Measurements from ENCODE around the gene ATP6V1D. TPM values are rescaled to one million over a fixed set of nuclear protein-coding genes. Genes with fewer than 3 reads are reported as not detected.

ATP6V1D gene
- total and polyA plus RNA-seq, 5 donors from 2014 or later: 36.4 to 95.4 (median 60.8) TPM

DNA sequence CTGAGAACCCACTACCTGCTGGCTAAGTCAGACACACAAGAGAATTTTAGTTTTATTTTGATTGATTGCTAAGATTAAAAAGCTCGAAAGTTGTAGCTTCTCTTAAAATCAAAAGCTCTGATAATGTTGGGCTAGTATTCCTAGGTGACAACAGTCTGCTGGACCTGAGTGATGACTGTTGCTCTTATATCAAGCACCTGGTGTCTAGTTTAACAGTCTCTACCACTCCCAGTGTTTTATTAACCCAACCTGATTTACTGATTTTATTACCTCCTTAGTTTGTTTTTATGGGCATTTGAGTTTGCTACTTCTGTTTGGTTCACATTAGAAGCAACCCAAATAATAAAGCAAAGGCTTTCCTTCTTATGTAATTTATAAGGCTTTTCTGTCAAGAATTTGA lies 41.8 kb downstream of the ATP6V1D start:
- no peak overlapping the region for H3K4me3 ChIP-seq (ENCODE audit: low read depth, low read length)
- Mint-ChIP-seq H3K27ac (peak overlapping the region in 1 of 3 donors; percentile 52), H3K4me3 (no peak overlapping the region), H3K27me3 (no peaks in the 10 kb centered on the region), H3K36me3 (peaks cover 4% of the 10 kb centered on the region), H3K9me3 (no peaks in the 10 kb centered on the region), H3K4me1 (peaks cover 0 to 2% (median 0%) of the 10 kb centered on the region in 4 donors)
- peaks cover 25% of the 10 kb centered on the region for H3K36me3 ChIP-seq (ENCODE audit: control insufficient read depth, insufficient read depth, low read length)
- no peak for ATAC-seq (ENCODE audit: low read depth in 2 of 2)
- no peaks in the 10 kb centered on the region for H3K9me3 ChIP-seq (ENCODE audit: control insufficient read depth in 2 of 2, low read length in 2 of 2)
- no peak overlapping the region for H3K27ac ChIP-seq (ENCODE audit: insufficient read depth, low read length, poor library complexity, severe bottlenecking)
- no peak for DNase-seq
- H3K27me3 ChIP-seq (ENCODE audit: control insufficient read depth, insufficient read depth, low read length): no peaks in the 10 kb centered on the region
- H3K4me1 ChIP-seq (ENCODE audit: control insufficient read depth, insufficient read depth, low read length, poor library complexity, severe bottlenecking): no peaks in the 10 kb centered on the region

DNA sequence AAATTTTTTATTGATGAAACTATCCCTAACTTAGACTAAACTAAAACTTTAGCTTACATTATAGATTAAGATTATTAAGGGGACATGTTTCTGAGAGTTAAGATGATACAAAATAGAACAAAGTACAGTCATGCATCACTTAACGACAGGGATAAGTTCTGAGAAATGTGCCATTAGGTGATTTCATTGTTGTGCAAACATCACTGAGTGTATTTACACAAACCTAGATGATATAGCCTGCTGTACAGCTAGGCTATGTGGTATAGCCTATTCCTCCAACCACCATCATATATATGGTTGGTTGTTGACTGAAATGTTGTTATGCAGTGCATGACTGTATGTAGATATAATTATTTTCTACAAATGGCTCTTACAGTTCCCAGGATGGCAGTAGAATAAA lies 46.5 kb downstream of the ATP6V1D start:
- Mint-ChIP-seq H3K4me1 (peaks cover 0 to 2% (median 0%) of the 10 kb centered on the region in 4 donors), H3K9me3 (no peaks in the 10 kb centered on the region), H3K27ac (no peak overlapping the region), H3K36me3 (peaks cover 15% of the 10 kb centered on the region), H3K27me3 (no peaks in the 10 kb centered on the region), H3K4me3 (no peak overlapping the region)
- no peak for DNase-seq
- Histone ChIP-seq H3K9me3 (ENCODE audit: control insufficient read depth in 2 of 2, low read length in 2 of 2) (no peaks in the 10 kb centered on the region), H3K4me3 (ENCODE audit: low read depth, low read length) (no peak overlapping the region), H3K4me1 (ENCODE audit: control insufficient read depth, insufficient read depth, low read length, poor library complexity, severe bottlenecking) (no peaks in the 10 kb centered on the region), H3K36me3 (ENCODE audit: control insufficient read depth, insufficient read depth, low read length) (peaks cover 11% of the 10 kb centered on the region), H3K27me3 (ENCODE audit: control insufficient read depth, insufficient read depth, low read length) (no peaks in the 10 kb centered on the region), H3K27ac (ENCODE audit: insufficient read depth, low read length, poor library complexity, severe bottlenecking) (no peak overlapping the region)
- no peak for ATAC-seq (ENCODE audit: low read depth in 2 of 2)

DNA sequence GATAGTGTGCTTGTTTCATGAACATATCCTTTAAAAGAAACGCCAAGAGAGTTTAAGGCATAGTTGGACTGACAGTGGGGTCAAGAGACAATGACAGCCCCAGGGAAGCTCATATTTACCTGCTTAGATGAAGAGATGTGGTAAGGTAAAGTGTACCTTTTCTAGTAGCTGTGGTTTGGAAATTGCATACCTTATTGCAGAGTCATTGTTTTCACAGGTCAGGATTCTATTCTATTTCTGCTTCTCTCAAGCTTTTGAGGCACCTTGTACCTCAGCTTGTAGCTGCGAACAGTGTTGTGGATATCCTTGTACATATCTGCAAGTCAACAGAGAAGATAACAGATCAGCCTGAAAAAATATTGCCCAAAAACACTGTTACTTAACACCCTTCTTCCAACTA lies 47.7 kb downstream of the ATP6V1D start:
- H3K36me3 Mint-ChIP-seq: peaks cover 22% of the 10 kb centered on the region

More for the DNA sequence above, 47.7 kb downstream of the ATP6V1D start:
- DNase-seq (no peak), ATAC-seq (ENCODE audit: low read depth in 2 of 2) (no peak)
- no peaks in the 10 kb centered on the region for H3K4me1 ChIP-seq (ENCODE audit: control insufficient read depth, insufficient read depth, low read length, poor library complexity, severe bottlenecking)
- no peak overlapping the region for H3K27ac Mint-ChIP-seq
- H3K27me3 Mint-ChIP-seq: no peaks in the 10 kb centered on the region
- H3K4me3 Mint-ChIP-seq: no peak overlapping the region
- H3K27me3 ChIP-seq (ENCODE audit: control insufficient read depth, insufficient read depth, low read length): no peaks in the 10 kb centered on the region
- H3K9me3 Mint-ChIP-seq: no peaks in the 10 kb centered on the region
- peaks cover 0 to 2% (median under 1%) of the 10 kb centered on the region in 4 donors for H3K4me1 Mint-ChIP-seq
- no peak overlapping the region for H3K4me3 ChIP-seq (ENCODE audit: low read depth, low read length)
- H3K36me3 ChIP-seq (ENCODE audit: control insufficient read depth, insufficient read depth, low read length): peaks cover 11% of the 10 kb centered on the region
- no peaks in the 10 kb centered on the region for H3K9me3 ChIP-seq (ENCODE audit: control insufficient read depth in 2 of 2, low read length in 2 of 2)
- no peak overlapping the region for H3K27ac ChIP-seq (ENCODE audit: insufficient read depth, low read length, poor library complexity, severe bottlenecking)

Other genes with a start within 250 kb of the ATP6V1D start
- not detected for gene GARIN2, start 170.4 kb downstream of the ATP6V1D start, total RNA-seq
- not detected for gene GARIN2, start 170.4 kb downstream of the ATP6V1D start, polyA plus RNA-seq
- gene PALS1, start 118.4 kb downstream of the ATP6V1D start, total RNA-seq: 9.0 TPM
- gene PALS1, start 118.4 kb downstream of the ATP6V1D start, polyA plus RNA-seq: 1 to 10 TPM; 1.4 to 2.2 (median 1.6) TPM
- gene EIF2S1, start 524 bp upstream of the ATP6V1D start, total RNA-seq: 35.3 TPM
- gene EIF2S1, start 524 bp upstream of the ATP6V1D start, polyA plus RNA-seq: 100 to 1,000 TPM; 128 to 172 (median 132) TPM
- gene PLEK2, start 52.4 kb upstream of the ATP6V1D start, total RNA-seq: not detected
- under 1 TPM in 1 of 4 donors, not detected in 3; 0.56 TPM for gene PLEK2, start 52.4 kb upstream of the ATP6V1D start, polyA plus RNA-seq
- 12.3 TPM for gene TMEM229B, start 128.9 kb upstream of the ATP6V1D start, total RNA-seq
- 10 to 100 TPM in 3 of 4 donors, 1 to 10 TPM in 1; 8.2 to 21.6 (median 15.7) TPM for gene TMEM229B, start 128.9 kb upstream of the ATP6V1D start, polyA plus RNA-seq
- 0.15 TPM for gene PLEKHH1, start 173.5 kb upstream of the ATP6V1D start, total RNA-seq
- gene PLEKHH1, start 173.5 kb upstream of the ATP6V1D start, polyA plus RNA-seq: under 1 TPM in 2 of 4 donors, not detected in 2; 0.05 to 0.24 TPM
- 35.6 TPM for gene PIGH, start 240.5 kb upstream of the ATP6V1D start, total RNA-seq
- 10 to 100 TPM; 34.8 to 46.2 (median 38.4) TPM for gene PIGH, start 240.5 kb upstream of the ATP6V1D start, polyA plus RNA-seq